PC-3 (cell line): ENCODE data around the gene RPS5.

Source experiments
- EZH2 ChIP-seq: fragments of 300-600 bp; sonication (generic); IDR thresholded peaks from one replicate; pipeline ENCODE4 v1.6.1; 2017; ENCODE audit warnings: antibody characterized with exemption, mild to moderate bottlenecking, low read length; ENCODE audit not compliant: unreplicated experiment
- TF ChIP-seq, protein P1 (sequence below): fragments of 300-600 bp; sonication (generic); conservative IDR thresholded peaks from 2 replicates; pipeline ENCODE4 v1.5.1; 2017; ENCODE audit warnings: antibody characterized with exemption, low read depth, mild to moderate bottlenecking, low read length

DNA sequence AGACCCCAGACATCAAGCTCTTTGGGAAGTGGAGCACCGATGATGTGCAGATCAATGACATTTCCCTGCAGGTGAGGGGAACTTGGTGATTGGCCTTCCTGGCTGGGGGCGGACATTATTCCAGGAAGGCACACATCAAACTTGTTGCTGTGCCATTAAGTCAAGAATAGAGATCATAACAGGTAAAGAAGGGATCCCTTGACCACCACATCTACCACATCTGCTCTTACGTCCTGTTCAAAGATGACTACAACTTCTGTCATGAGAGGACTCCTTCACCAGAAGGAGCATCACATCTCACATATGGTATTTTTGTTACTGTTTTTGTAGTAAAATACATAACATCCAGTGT is 1.1 kb downstream of the RPS5 start:
- TF ChIP-seq, protein P1, sequence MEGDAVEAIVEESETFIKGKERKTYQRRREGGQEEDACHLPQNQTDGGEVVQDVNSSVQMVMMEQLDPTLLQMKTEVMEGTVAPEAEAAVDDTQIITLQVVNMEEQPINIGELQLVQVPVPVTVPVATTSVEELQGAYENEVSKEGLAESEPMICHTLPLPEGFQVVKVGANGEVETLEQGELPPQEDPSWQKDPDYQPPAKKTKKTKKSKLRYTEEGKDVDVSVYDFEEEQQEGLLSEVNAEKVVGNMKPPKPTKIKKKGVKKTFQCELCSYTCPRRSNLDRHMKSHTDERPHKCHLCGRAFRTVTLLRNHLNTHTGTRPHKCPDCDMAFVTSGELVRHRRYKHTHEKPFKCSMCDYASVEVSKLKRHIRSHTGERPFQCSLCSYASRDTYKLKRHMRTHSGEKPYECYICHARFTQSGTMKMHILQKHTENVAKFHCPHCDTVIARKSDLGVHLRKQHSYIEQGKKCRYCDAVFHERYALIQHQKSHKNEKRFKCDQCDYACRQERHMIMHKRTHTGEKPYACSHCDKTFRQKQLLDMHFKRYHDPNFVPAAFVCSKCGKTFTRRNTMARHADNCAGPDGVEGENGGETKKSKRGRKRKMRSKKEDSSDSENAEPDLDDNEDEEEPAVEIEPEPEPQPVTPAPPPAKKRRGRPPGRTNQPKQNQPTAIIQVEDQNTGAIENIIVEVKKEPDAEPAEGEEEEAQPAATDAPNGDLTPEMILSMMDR: no peak
- no peak for TF ChIP-seq EZH2
